ENCODE measurements around the gene LRRN4CL.
A peak's percentile ranks its signal among the peaks of the same experiment; 100 is the strongest.
"Not testable (repeated sequence)": the region's sequence is repeated elsewhere in the genome, so short reads cannot be mapped to it uniquely, and the experiment has no call there.

The LRRN4CL gene

GRCh38 chr11:62689421-62690183 is at the start of gene LRRN4CL:
LRRN4CL (minus strand) TSS chr11:62689530; CDS start chr11:62688508, 1,022 bp downstream.
- DNase-seq (ENCODE audit: low spot score), result no peak

GRCh38 chr11:62737196-62737595 is 47.9 kb upstream of the LRRN4CL start:
- no peak for DNase-seq (ENCODE audit: low spot score)

- DNase-seq (ENCODE audit: low spot score), result no peak
These were observed 43.5 kb upstream of the LRRN4CL start for GRCh38 chr11:62732830-62733229.

- not testable (repeated sequence) for DNase-seq (ENCODE audit: low spot score)
These were observed 40.7 kb upstream of the LRRN4CL start for GRCh38 chr11:62730076-62730475.

- peak; percentile 87 for DNase-seq (ENCODE audit: low spot score)
These were observed 39.0 kb upstream of the LRRN4CL start, which contains the start of gene TTC9C for GRCh38 chr11:62728171-62728988. TTC9C (plus strand) TSS chr11:62728486; CDS start chr11:62728849, 363 bp downstream.

GRCh38 chr11:62727872-62728170 is 38.5 kb upstream of the LRRN4CL start:
- DNase-seq (ENCODE audit: low spot score), result peak; percentile 96

- DNase-seq (ENCODE audit: low spot score), result peak; percentile 99
These were observed 38.0 kb upstream of the LRRN4CL start, which contains the start of gene HNRNPUL2 for GRCh38 chr11:62727165-62727871. HNRNPUL2 (minus strand) TSS chr11:62727457; CDS start chr11:62727156, 301 bp downstream.

- no peak for DNase-seq (ENCODE audit: low spot score)
These were observed 37.5 kb upstream of the LRRN4CL start for GRCh38 chr11:62726915-62727164.

- DNase-seq (ENCODE audit: low spot score), result no peak
These were observed 37.0 kb upstream of the LRRN4CL start for GRCh38 chr11:62726156-62726914.

- DNase-seq (ENCODE audit: low spot score), result no peak
These were observed 36.3 kb upstream of the LRRN4CL start for GRCh38 chr11:62725646-62726045.

GRCh38 chr11:62724171-62724570 is 34.8 kb upstream of the LRRN4CL start:
- DNase-seq (ENCODE audit: low spot score), result no peak

- DNase-seq (ENCODE audit: low spot score), result no peak
These were observed 32.7 kb upstream of the LRRN4CL start for GRCh38 chr11:62721994-62722393.

GRCh38 chr11:62719302-62719978 is 30.1 kb upstream of the LRRN4CL start:
- no peak for DNase-seq (ENCODE audit: low spot score)

- no peak for DNase-seq (ENCODE audit: low spot score)
These were observed 27.5 kb upstream of the LRRN4CL start for GRCh38 chr11:62716816-62717215.

- no peak for DNase-seq (ENCODE audit: low spot score)
These were observed 26.9 kb upstream of the LRRN4CL start for GRCh38 chr11:62716206-62716605.

GRCh38 chr11:62715150-62716130 is 26.1 kb upstream of the LRRN4CL start:
- DNase-seq (ENCODE audit: low spot score), result no peak

- DNase-seq (ENCODE audit: low spot score), result no peak
These were observed 24.0 kb upstream of the LRRN4CL start for GRCh38 chr11:62713343-62713742.

GRCh38 chr11:62712861-62713260 is 23.5 kb upstream of the LRRN4CL start:
- no peak for DNase-seq (ENCODE audit: low spot score)

- no peak for DNase-seq (ENCODE audit: low spot score)
These were observed 23.0 kb upstream of the LRRN4CL start for GRCh38 chr11:62712276-62712812.

GRCh38 chr11:62710001-62710345 is 20.6 kb upstream of the LRRN4CL start:
- DNase-seq (ENCODE audit: low spot score), result no peak

Measured in kidney capillary endothelial cell (primary cell).